Astrocyte (in vitro differentiated cells and primary cell): ENCODE data around the gene ADAMTS9. TPM values are rescaled to one million over a fixed set of nuclear protein-coding genes. Genes with fewer than 3 reads are reported as not detected.

ENCODE experiments used
- DNase-seq: peaks from one replicate; pipeline ENCODE4 v3.0.0-alpha.2; 2010; ENCODE audit warnings: low read depth
- FAIRE-seq: peaks from 2 replicates; lab custom pipeline; 2011; peaks lifted over from hg19 to GRCh38; lab: Jason Lieb, UNC
- H2AFZ ChIP-seq: 2 replicates; pipeline ENCODE4 v1.6.0; 2012; ENCODE audit warnings: low read depth, low read length, inconsistent platforms
- H3K27ac ChIP-seq: 2 replicates; pipeline ENCODE4 v1.5.1; 2011; ENCODE audit warnings: low read depth, low read length, inconsistent platforms
- H3K27me3 ChIP-seq: 2 replicates; pipeline ENCODE4 v1.6.0; 2011; ENCODE audit warnings: low read length, inconsistent platforms; ENCODE audit not compliant: insufficient read depth
- H3K36me3 ChIP-seq: 2 replicates; pipeline ENCODE4 v1.5.1; 2011; ENCODE audit warnings: low read length, inconsistent platforms; ENCODE audit not compliant: insufficient read depth
- H3K4me1 ChIP-seq: 2 replicates; pipeline ENCODE4 v1.5.1; 2011; ENCODE audit warnings: low read length, inconsistent platforms; ENCODE audit not compliant: insufficient read depth
- H3K4me2 ChIP-seq: 2 replicates; pipeline ENCODE4 v1.6.0; 2012; ENCODE audit warnings: low read length, inconsistent platforms
- H3K4me3 ChIP-seq: 2 replicates; pipeline ENCODE4 v1.5.1; 2011; ENCODE audit warnings: low read depth, mild to moderate bottlenecking, low read length, inconsistent platforms; ENCODE audit not compliant: insufficient read depth
- H3K79me2 ChIP-seq: 2 replicates; pipeline ENCODE4 v1.6.0; 2012; ENCODE audit warnings: mild to moderate bottlenecking, low read length, inconsistent platforms; ENCODE audit not compliant: insufficient read depth
- H3K9ac ChIP-seq: 2 replicates; pipeline ENCODE4 v1.6.0; 2012; ENCODE audit warnings: mild to moderate bottlenecking, low read length, inconsistent platforms
- H3K9me3 ChIP-seq: 2 replicates; pipeline ENCODE4 v1.5.1; 2012; ENCODE audit warnings: low read depth, mild to moderate bottlenecking, low read length, inconsistent platforms; ENCODE audit not compliant: insufficient read depth
- H4K20me1 ChIP-seq: 2 replicates; pipeline ENCODE4 v1.6.0; 2012; ENCODE audit warnings: low read length, inconsistent platforms; ENCODE audit not compliant: insufficient read depth
- H3K27ac Mint-ChIP-seq: one replicate; pipeline ENCODE4 v1.8.0; 2021; ENCODE audit warnings: mild to moderate bottlenecking, mixed read lengths; ENCODE audit not compliant: unreplicated experiment
- H3K27me3 Mint-ChIP-seq: one replicate; pipeline ENCODE4 v1.8.0; 2021; ENCODE audit warnings: low read depth, mixed read lengths; ENCODE audit not compliant: unreplicated experiment
- H3K36me3 Mint-ChIP-seq: one replicate; pipeline ENCODE4 v1.8.0; 2021; ENCODE audit warnings: low read depth, mixed read lengths; ENCODE audit not compliant: unreplicated experiment
- H3K4me1 Mint-ChIP-seq: one replicate; pipeline ENCODE4 v1.8.0; 2021; ENCODE audit warnings: low read depth, mixed read lengths; ENCODE audit not compliant: unreplicated experiment
- H3K4me3 Mint-ChIP-seq: one replicate; pipeline ENCODE4 v1.8.0; 2021; ENCODE audit warnings: mild to moderate bottlenecking, moderate library complexity, mixed read lengths; ENCODE audit not compliant: unreplicated experiment
- H3K9me3 Mint-ChIP-seq: one replicate; pipeline ENCODE4 v1.8.0; 2021; ENCODE audit warnings: mild to moderate bottlenecking, mixed read lengths; ENCODE audit not compliant: unreplicated experiment
- CTCF ChIP-seq: IDR thresholded peaks from 2 replicates; pipeline ENCODE4 v1.5.1; 2011; ENCODE audit warnings: low read depth, mild to moderate bottlenecking, inconsistent platforms, low read length, moderate library complexity; ENCODE audit not compliant: insufficient read depth
- EZH2 ChIP-seq: IDR thresholded peaks from 2 replicates; pipeline ENCODE4 v1.6.1; 2012; ENCODE audit warnings: mild to moderate bottlenecking, low read length, inconsistent platforms; ENCODE audit not compliant: insufficient read depth
- total RNA-seq: library from RNA; stranded (reverse); gene quantifications from 2 replicates; pipeline ENCODE4 v1.2.1, GENCODE V29; 2021

Gene ADAMTS9
- total RNA-seq, 1 donor from 2014 or later: 8.3 TPM

DNA sequence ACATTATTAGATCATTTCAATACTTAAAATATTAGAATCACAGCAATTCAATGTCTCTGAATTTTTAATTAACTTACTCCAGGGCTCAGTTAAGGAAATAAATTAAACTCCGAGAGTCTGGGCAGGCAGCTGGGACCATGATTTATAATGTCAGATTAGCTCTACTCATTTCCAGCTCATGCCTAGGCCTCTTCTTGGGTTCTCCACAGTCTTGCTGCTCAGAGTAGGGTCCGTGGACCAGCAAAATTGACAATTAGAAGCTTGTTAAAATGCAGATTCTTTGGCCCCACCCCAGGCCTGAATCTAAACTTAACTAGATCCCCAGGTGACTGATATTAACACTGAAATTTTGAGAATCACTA is 28.2 kb downstream of the ADAMTS9 start:
- FAIRE-seq: no peak
- no peaks in the 10 kb centered on the region for H3K4me1 ChIP-seq
- no peak overlapping the region for H3K27ac ChIP-seq
- H2AFZ ChIP-seq: no peak overlapping the region
- DNase-seq: no peak
- H3K79me2 ChIP-seq: no peaks in the 10 kb centered on the region
- no peak overlapping the region for H3K9ac ChIP-seq
- H3K27me3 ChIP-seq: no peaks in the 10 kb centered on the region
- peaks cover 4% of the 10 kb centered on the region for H3K9me3 Mint-ChIP-seq
- no peaks in the 10 kb centered on the region for H3K9me3 ChIP-seq
- H3K4me3 Mint-ChIP-seq: no peak overlapping the region
- no peak overlapping the region for H3K27ac Mint-ChIP-seq
- no peak for TF ChIP-seq CTCF
- no peak for TF ChIP-seq EZH2
- no peak overlapping the region for H3K4me2 ChIP-seq
- no peaks in the 10 kb centered on the region for H3K4me1 Mint-ChIP-seq
- H3K36me3 ChIP-seq: no peaks in the 10 kb centered on the region
- H3K27me3 Mint-ChIP-seq: no peaks in the 10 kb centered on the region
- H3K4me3 ChIP-seq: no peak overlapping the region
- H3K36me3 Mint-ChIP-seq: peaks cover 4% of the 10 kb centered on the region
- no peaks in the 10 kb centered on the region for H4K20me1 ChIP-seq

- Histone ChIP-seq H3K4me3 (no peak overlapping the region), H3K79me2 (no peaks in the 10 kb centered on the region), H2AFZ (no peak overlapping the region), H3K27ac (no peak overlapping the region), H3K4me1 (no peaks in the 10 kb centered on the region), H3K9me3 (no peaks in the 10 kb centered on the region), H3K9ac (no peak overlapping the region), H3K36me3 (no peaks in the 10 kb centered on the region), H4K20me1 (no peaks in the 10 kb centered on the region), H3K4me2 (no peak overlapping the region), H3K27me3 (no peaks in the 10 kb centered on the region)
- Mint-ChIP-seq H3K27me3 (no peaks in the 10 kb centered on the region), H3K27ac (no peak overlapping the region), H3K4me3 (no peak overlapping the region), H3K36me3 (peaks cover 3% of the 10 kb centered on the region), H3K4me1 (peaks cover 12% of the 10 kb centered on the region), H3K9me3 (peaks cover 4% of the 10 kb centered on the region)
- no peak for DNase-seq
- TF ChIP-seq CTCF (no peak), EZH2 (no peak)
- FAIRE-seq: no peak
Measured at GRCh38 chr3:64658001-64658400, 29.8 kb downstream of the ADAMTS9 start.

GRCh38 chr3:64656544-64656943 is 31.3 kb downstream of the ADAMTS9 start:
- Histone ChIP-seq H3K4me2 (no peak overlapping the region), H3K27ac (no peak overlapping the region), H3K79me2 (no peaks in the 10 kb centered on the region), H3K27me3 (no peaks in the 10 kb centered on the region), H3K4me3 (no peak overlapping the region), H3K36me3 (no peaks in the 10 kb centered on the region), H3K9me3 (no peaks in the 10 kb centered on the region), H3K4me1 (no peaks in the 10 kb centered on the region), H3K9ac (no peak overlapping the region), H4K20me1 (no peaks in the 10 kb centered on the region), H2AFZ (no peak overlapping the region)
- TF ChIP-seq CTCF: no peak
- no peak for TF ChIP-seq EZH2
- H3K36me3 Mint-ChIP-seq: peaks cover 3% of the 10 kb centered on the region
- FAIRE-seq: no peak
- no peaks in the 10 kb centered on the region for H3K27me3 Mint-ChIP-seq
- H3K4me1 Mint-ChIP-seq: peaks cover 21% of the 10 kb centered on the region
- H3K4me3 Mint-ChIP-seq: no peak overlapping the region
- H3K9me3 Mint-ChIP-seq: no peaks in the 10 kb centered on the region
- DNase-seq: no peak
- H3K27ac Mint-ChIP-seq: no peak overlapping the region
